H1 (cell line): ENCODE measurements around the gene CHST12. TPM values are rescaled to one million over a fixed set of nuclear protein-coding genes. Genes with fewer than 3 reads are reported as not detected.

ENCODE experiments used
- TAF1 ChIP-seq: IDR thresholded peaks from 2 replicates; pipeline ENCODE4 v1.6.1; 2011; ENCODE audit warnings: mild to moderate bottlenecking, low read depth, low read length
- polyA plus RNA-seq, 7 experiments: library from polyadenylated mRNA; depleted of rRNA in 3 of 7; stranded (reverse) in 5 of 7; unstranded in 2 of 7; fragments of >200 nt in 5 of 7; fragments of 200-250 nt in 2 of 7; gene quantifications; 1 replicate in 5 of 7; 2 replicates in 1 of 7; 4 replicates in 1 of 7; pipeline versions ENCODE4 v1.2.1 to v1.2.3, GENCODE V29; 2011 to 2013; ENCODE audit warnings: missing spikeins in 2 of 7, mixed read lengths in 2 of 7
- total RNA-seq: library from RNA; stranded (reverse); fragmentation: NEBNext Ultra II Directional; extraction: Animal tissue kit (Norgen Biotek cat#: 25700); gene quantifications from 2 replicates; pipeline ENCODE4 v1.2.1, GENCODE V29; 2021

The CHST12 gene
- total and polyA plus RNA-seq, 2 of the 8 experiments (the other 6 are each of a cell fraction or from before 2014, with no cell fraction given): 13.4 to 24.1 TPM

DNA sequence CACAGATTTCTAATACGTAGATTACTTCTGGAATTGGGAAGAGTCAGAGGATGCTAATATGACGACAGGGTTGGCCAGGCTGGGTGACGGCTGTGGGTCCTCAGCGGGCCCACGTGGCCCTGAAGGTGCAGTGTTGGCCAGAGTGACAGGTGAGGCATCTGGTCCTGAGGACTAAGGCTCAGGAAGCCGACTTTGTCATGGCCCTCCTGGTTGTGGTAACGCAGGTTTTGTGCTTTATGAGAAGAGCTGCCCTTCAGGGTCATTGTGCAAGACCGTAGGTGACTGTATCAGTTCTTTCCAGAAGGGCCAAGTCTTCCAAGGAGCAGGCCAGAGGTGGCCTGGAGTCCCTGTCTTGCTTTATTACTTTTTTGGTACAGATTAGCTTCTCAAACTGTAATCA is 46.2 kb upstream of the CHST12 start (continued):
- TF ChIP-seq TAF1: no peak
